Panc1 (cell line): ENCODE measurements around the gene MAGI2. TPM values are rescaled to one million over a fixed set of nuclear protein-coding genes. Genes with fewer than 3 reads are reported as not detected.

Source experiments
- ATAC-seq: fragments of 200-7000 bp; cut with Tn5 transposase; 2 replicates; pipeline ENCODE4 v1.9.1; 2020; ENCODE audit warnings: mild to moderate bottlenecking, moderate library complexity
- BruUV-seq: library from RNA; stranded (reverse); fragments of 400-500 nt; replicated peaks from 2 replicates; lab custom pipeline; 2021; lab: Mats Ljungman, UMichigan
- CTCF ChIA-PET: fragments of 300-600 bp; sonication (Branson Sonifier 250); formaldehyde crosslinking; loops from one replicate; lab custom pipeline; 2022; ENCODE audit warnings: antibody characterized with exemption; lab: Charles Lee
- POLR2A ChIA-PET: fragments of 300-600 bp; sonication (Branson Sonifier 250); formaldehyde crosslinking; loops from one replicate; lab custom pipeline; 2022; ENCODE audit warnings: antibody characterized with exemption; lab: Charles Lee
- DNase-seq: peaks from one replicate; pipeline ENCODE4 v3.0.0-alpha.2; 2010; ENCODE audit warnings: low read depth, low spot score
- H3K27ac ChIP-seq: 2 replicates; pipeline ENCODE4 v1.5.1; 2011; ENCODE audit warnings: mild to moderate bottlenecking, low read length, inconsistent platforms
- H3K27me3 ChIP-seq: fragments of 200-500 bp; sonication (Bioruptor generic); 2 replicates; pipeline ENCODE4 v1.6.0; 2014; ENCODE audit warnings: low read length, inconsistent platforms; ENCODE audit not compliant: control insufficient read depth, insufficient read depth
- H3K36me3 ChIP-seq: fragments of 200-500 bp; sonication (Bioruptor generic); 2 replicates; pipeline ENCODE4 v1.5.1; 2014; ENCODE audit warnings: inconsistent platforms, mild to moderate bottlenecking, low read length, moderate library complexity; ENCODE audit not compliant: control insufficient read depth, insufficient read depth
- H3K4me1 ChIP-seq: 2 replicates; pipeline ENCODE4 v1.5.1; 2011; ENCODE audit warnings: inconsistent platforms, mild to moderate bottlenecking, low read length, moderate library complexity; ENCODE audit not compliant: control insufficient read depth, insufficient read depth
- H3K4me3 ChIP-seq, 2 experiments: 2 replicates each; pipeline ENCODE4 v1.5.1; 2011 to 2012; ENCODE audit warnings: low read depth in 2 of 2, low read length in 2 of 2, mild to moderate bottlenecking in 2 of 2, inconsistent platforms in 1 of 2, moderate library complexity in 1 of 2
- H3K9me3 ChIP-seq: fragments of 200-500 bp; sonication (Bioruptor generic); 2 replicates; pipeline ENCODE4 v1.5.1; 2014; ENCODE audit warnings: low read depth, mild to moderate bottlenecking, inconsistent platforms, low read length, moderate library complexity; ENCODE audit not compliant: control insufficient read depth, insufficient read depth
- CTCF ChIP-seq: fragments of 450-650 bp; IDR thresholded peaks from 2 replicates; pipeline ENCODE4 v1.5.1; 2017; ENCODE audit warnings: mild to moderate bottlenecking
- POLR2AphosphoS5 ChIP-seq: IDR thresholded peaks from 2 replicates; pipeline ENCODE4 v1.6.1; 2012; ENCODE audit warnings: mild to moderate bottlenecking, low read depth, low read length, moderate library complexity
- REST ChIP-seq, 2 experiments: IDR thresholded peaks; 2 replicates each; pipeline ENCODE4 v1.6.1; 2011 to 2012; ENCODE audit warnings: low read depth in 2 of 2, control low read depth in 1 of 2, low read length in 1 of 2, mild to moderate bottlenecking in 1 of 2, moderate library complexity in 1 of 2; ENCODE audit not compliant: insufficient read depth in 1 of 2
- SIN3A ChIP-seq: IDR thresholded peaks from 2 replicates; pipeline ENCODE4 v1.6.1; 2012; ENCODE audit warnings: low read depth, mild to moderate bottlenecking, low read length, moderate library complexity, borderline replicate concordance; ENCODE audit not compliant: insufficient read depth
- TCF7L2 ChIP-seq: IDR thresholded peaks from 2 replicates; pipeline ENCODE4 v1.6.1; 2011; ENCODE audit warnings: mild to moderate bottlenecking, low read depth, low read length, inconsistent platforms
- in situ Hi-C: cut with HindIII; loops from 2 replicates; pipeline ENCODE4 v1.10.0; 2016; ENCODE audit warnings: low sequenced_read_pairs, low pct_unique_long_range_greater_than_20kb
- intact Hi-C: fragments of 100-400 bp; cut with micrococcal nuclease; formaldehyde crosslinking; loops from one replicate; pipeline ENCODE4 v1.10.0; 2022; ENCODE audit not compliant: unreplicated experiment
- total RNA-seq: library from RNA; stranded (reverse); gene quantifications from one replicate; pipeline ENCODE4 v1.2.1, GENCODE V29; 2021; ENCODE audit not compliant: unreplicated experiment

The MAGI2 gene
- total RNA-seq, 1 experiment from 2014 or later = 5.4 TPM

GRCh38 chr7:79286181-79286580 is 167.3 kb downstream of the MAGI2 start:
- POLR2A ChIA-PET = no interaction called here
- ATAC-seq (no peak), DNase-seq (no peak)
- Histone ChIP-seq H3K27me3 (no peaks in the 10 kb centered on the region), H3K4me3 (no peak overlapping the region), H3K9me3 (peaks cover 1% of the 10 kb centered on the region; the same call in 1 of the 2 replicates), H3K27ac (peak overlapping the region; percentile 97), H3K4me1 (peaks cover 50% of the 10 kb centered on the region), H3K36me3 (no peaks in the 10 kb centered on the region)
- no TSS peak for BruUV-seq
- in situ Hi-C loops (no loop called here), intact Hi-C loops (loop anchor here (10.0 kb wide), 1 partner anchor 759 kb away; no protein-coding TSS in a partner anchor)
- CTCF ChIA-PET = no interaction called here
- TF ChIP-seq POLR2AphosphoS5 (no peak), TCF7L2 (no peak), CTCF (no peak), SIN3A (no peak), REST (IDR thresholded peaks at IDR 0.05; ENCODE audit: insufficient read depth in 1 of 2, low read depth in 2 of 2, low read length in 1 of 2) (no peak)

- Histone ChIP-seq H3K27me3 (no peaks in the 10 kb centered on the region), H3K9me3 (peaks cover 4% of the 10 kb centered on the region; the same call in 1 of the 2 replicates), H3K27ac (peak overlapping the region; percentile 97), H3K4me1 (peaks cover 52% of the 10 kb centered on the region), H3K4me3 (no peak overlapping the region), H3K36me3 (no peaks in the 10 kb centered on the region)
- ChIA-PET CTCF (no interaction called here), POLR2A (no interaction called here)
- in situ Hi-C loops (no loop called here), intact Hi-C loops (loop anchor here (10.0 kb wide), 1 partner anchor 759 kb away; no protein-coding TSS in a partner anchor)
- DNase-seq (no peak), ATAC-seq (no peak)
- TF ChIP-seq POLR2AphosphoS5 (no peak), SIN3A (no peak), TCF7L2 (no peak)
- BruUV-seq = no TSS peak
These were observed 167.7 kb downstream of the MAGI2 start for GRCh38 chr7:79285756-79286155.

GRCh38 chr7:79284211-79284610 is 169.3 kb downstream of the MAGI2 start:
- in situ Hi-C loops = no loop called here
- Histone ChIP-seq H3K4me3 (no peak overlapping the region), H3K9me3 (peaks cover 7% of the 10 kb centered on the region; the same call in 1 of the 2 replicates), H3K27ac (peak overlapping the region; percentile 97), H3K27me3 (no peaks in the 10 kb centered on the region), H3K36me3 (no peaks in the 10 kb centered on the region), H3K4me1 (peaks cover 52% of the 10 kb centered on the region)
- no peak for ATAC-seq
- ChIA-PET POLR2A (no interaction called here), CTCF (no interaction called here)
- TF ChIP-seq TCF7L2 = no peak
- TF ChIP-seq CTCF = no peak
- no peak for TF ChIP-seq POLR2AphosphoS5
- TF ChIP-seq SIN3A = no peak
- TF ChIP-seq REST (IDR thresholded peaks at IDR 0.05; ENCODE audit: insufficient read depth in 1 of 2, low read depth in 2 of 2, low read length in 1 of 2) = no peak
- no peak for DNase-seq
- no TSS peak for BruUV-seq
- intact Hi-C loops = loop anchor here (10.0 kb wide), 1 partner anchor 761 kb away; no protein-coding TSS in a partner anchor
